Measurements from ENCODE around the gene HS3ST4.

DNA sequence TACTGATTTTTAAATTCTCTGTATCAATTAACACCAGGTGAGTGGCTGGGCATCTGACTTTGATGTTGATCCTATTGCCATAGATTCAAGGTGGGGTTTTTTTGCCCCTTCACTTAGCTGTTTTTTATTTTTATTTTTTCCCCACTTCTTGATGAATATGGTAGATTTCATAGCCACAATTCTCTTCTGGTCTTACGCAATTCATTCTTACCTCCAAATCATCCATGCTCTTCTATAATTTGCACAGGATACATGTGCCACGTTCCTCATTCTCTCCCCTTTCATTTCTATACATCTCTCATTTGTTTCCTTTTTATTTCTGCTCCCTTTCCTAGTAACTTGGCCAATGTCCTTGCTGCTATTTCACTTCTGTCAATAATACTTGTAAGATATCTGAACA is 14.9 kb upstream of the HS3ST4 start:
- TF ChIP-seq POLR2AphosphoS5 (IDR thresholded peaks at IDR 0.05; ENCODE audit: low read depth, low read length) = no peak
- no peak for TF ChIP-seq JUND (IDR thresholded peaks at IDR 0.05)
- TF ChIP-seq, protein P1, sequence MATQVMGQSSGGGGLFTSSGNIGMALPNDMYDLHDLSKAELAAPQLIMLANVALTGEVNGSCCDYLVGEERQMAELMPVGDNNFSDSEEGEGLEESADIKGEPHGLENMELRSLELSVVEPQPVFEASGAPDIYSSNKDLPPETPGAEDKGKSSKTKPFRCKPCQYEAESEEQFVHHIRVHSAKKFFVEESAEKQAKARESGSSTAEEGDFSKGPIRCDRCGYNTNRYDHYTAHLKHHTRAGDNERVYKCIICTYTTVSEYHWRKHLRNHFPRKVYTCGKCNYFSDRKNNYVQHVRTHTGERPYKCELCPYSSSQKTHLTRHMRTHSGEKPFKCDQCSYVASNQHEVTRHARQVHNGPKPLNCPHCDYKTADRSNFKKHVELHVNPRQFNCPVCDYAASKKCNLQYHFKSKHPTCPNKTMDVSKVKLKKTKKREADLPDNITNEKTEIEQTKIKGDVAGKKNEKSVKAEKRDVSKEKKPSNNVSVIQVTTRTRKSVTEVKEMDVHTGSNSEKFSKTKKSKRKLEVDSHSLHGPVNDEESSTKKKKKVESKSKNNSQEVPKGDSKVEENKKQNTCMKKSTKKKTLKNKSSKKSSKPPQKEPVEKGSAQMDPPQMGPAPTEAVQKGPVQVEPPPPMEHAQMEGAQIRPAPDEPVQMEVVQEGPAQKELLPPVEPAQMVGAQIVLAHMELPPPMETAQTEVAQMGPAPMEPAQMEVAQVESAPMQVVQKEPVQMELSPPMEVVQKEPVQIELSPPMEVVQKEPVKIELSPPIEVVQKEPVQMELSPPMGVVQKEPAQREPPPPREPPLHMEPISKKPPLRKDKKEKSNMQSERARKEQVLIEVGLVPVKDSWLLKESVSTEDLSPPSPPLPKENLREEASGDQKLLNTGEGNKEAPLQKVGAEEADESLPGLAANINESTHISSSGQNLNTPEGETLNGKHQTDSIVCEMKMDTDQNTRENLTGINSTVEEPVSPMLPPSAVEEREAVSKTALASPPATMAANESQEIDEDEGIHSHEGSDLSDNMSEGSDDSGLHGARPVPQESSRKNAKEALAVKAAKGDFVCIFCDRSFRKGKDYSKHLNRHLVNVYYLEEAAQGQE (IDR thresholded peaks at IDR 0.05; ENCODE audit: low read depth) = no peak

Data from HCT116 (cell line).